ENCODE results near the gene VMP1.

DNA sequence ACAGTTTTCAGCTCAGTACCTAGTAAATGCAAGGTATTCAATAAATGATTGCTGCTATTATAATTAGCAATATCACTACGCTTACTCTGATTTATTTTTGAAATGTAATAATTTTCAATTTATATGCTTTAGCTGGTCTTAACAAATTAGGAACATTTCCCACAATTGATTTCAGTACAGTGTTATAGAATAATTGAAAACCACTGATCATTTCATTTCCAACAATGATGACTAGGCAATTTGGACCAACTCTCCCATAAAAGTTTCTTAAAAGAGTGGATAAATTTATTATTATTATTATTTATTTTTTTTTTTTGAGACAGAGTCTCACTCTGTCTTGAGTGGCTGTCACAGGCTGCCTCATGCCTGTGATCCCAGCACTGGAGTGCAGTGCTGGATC lies 41.1 kb downstream of the VMP1 start:
- TF ChIP-seq, protein P1, sequence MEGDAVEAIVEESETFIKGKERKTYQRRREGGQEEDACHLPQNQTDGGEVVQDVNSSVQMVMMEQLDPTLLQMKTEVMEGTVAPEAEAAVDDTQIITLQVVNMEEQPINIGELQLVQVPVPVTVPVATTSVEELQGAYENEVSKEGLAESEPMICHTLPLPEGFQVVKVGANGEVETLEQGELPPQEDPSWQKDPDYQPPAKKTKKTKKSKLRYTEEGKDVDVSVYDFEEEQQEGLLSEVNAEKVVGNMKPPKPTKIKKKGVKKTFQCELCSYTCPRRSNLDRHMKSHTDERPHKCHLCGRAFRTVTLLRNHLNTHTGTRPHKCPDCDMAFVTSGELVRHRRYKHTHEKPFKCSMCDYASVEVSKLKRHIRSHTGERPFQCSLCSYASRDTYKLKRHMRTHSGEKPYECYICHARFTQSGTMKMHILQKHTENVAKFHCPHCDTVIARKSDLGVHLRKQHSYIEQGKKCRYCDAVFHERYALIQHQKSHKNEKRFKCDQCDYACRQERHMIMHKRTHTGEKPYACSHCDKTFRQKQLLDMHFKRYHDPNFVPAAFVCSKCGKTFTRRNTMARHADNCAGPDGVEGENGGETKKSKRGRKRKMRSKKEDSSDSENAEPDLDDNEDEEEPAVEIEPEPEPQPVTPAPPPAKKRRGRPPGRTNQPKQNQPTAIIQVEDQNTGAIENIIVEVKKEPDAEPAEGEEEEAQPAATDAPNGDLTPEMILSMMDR (conservative IDR thresholded peaks at IDR 0.05; ENCODE audit: low read depth, low read length): no peak
- TF ChIP-seq EZH2 (IDR thresholded peaks at IDR 0.05; ENCODE audit: borderline replicate concordance, low read depth, low read length, poor library complexity, severe bottlenecking): no peak

All from A673 (cell line).